Retinal pigment epithelial cell (primary cell): ENCODE results near the gene DPYSL4.

Experiments
- DNase-seq: peaks from one replicate; pipeline ENCODE4 v3.0.0-alpha.2; 2010; ENCODE audit warnings: low read depth
- H3K4me3 ChIP-seq: 2 replicates; pipeline ENCODE4 v1.5.1; 2011; ENCODE audit warnings: mild to moderate bottlenecking, low read length, control low read depth, moderate library complexity
- TF ChIP-seq, protein P1 (sequence below): conservative IDR thresholded peaks from 2 replicates; pipeline ENCODE4 v1.5.1; 2011; ENCODE audit warnings: low read depth, low read length, control low read depth, inconsistent platforms

DPYSL4 gene

GRCh38 chr10:132199854-132200311 lies 13.1 kb downstream of the DPYSL4 start:
- H3K4me3 ChIP-seq, result no peak overlapping the region
- TF ChIP-seq, protein P1, sequence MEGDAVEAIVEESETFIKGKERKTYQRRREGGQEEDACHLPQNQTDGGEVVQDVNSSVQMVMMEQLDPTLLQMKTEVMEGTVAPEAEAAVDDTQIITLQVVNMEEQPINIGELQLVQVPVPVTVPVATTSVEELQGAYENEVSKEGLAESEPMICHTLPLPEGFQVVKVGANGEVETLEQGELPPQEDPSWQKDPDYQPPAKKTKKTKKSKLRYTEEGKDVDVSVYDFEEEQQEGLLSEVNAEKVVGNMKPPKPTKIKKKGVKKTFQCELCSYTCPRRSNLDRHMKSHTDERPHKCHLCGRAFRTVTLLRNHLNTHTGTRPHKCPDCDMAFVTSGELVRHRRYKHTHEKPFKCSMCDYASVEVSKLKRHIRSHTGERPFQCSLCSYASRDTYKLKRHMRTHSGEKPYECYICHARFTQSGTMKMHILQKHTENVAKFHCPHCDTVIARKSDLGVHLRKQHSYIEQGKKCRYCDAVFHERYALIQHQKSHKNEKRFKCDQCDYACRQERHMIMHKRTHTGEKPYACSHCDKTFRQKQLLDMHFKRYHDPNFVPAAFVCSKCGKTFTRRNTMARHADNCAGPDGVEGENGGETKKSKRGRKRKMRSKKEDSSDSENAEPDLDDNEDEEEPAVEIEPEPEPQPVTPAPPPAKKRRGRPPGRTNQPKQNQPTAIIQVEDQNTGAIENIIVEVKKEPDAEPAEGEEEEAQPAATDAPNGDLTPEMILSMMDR, result no peak
- no peak for DNase-seq

GRCh38 chr10:132200344-132201110 lies 13.8 kb downstream of the DPYSL4 start:
- DNase-seq, result no peak
- no peak overlapping the region for H3K4me3 ChIP-seq
- TF ChIP-seq, protein P1, result no peak

- DNase-seq, result no peak
- no peak overlapping the region for H3K4me3 ChIP-seq
- TF ChIP-seq, protein P1, result no peak
Measured at GRCh38 chr10:132201111-132201969, 14.6 kb downstream of the DPYSL4 start.

DNA sequence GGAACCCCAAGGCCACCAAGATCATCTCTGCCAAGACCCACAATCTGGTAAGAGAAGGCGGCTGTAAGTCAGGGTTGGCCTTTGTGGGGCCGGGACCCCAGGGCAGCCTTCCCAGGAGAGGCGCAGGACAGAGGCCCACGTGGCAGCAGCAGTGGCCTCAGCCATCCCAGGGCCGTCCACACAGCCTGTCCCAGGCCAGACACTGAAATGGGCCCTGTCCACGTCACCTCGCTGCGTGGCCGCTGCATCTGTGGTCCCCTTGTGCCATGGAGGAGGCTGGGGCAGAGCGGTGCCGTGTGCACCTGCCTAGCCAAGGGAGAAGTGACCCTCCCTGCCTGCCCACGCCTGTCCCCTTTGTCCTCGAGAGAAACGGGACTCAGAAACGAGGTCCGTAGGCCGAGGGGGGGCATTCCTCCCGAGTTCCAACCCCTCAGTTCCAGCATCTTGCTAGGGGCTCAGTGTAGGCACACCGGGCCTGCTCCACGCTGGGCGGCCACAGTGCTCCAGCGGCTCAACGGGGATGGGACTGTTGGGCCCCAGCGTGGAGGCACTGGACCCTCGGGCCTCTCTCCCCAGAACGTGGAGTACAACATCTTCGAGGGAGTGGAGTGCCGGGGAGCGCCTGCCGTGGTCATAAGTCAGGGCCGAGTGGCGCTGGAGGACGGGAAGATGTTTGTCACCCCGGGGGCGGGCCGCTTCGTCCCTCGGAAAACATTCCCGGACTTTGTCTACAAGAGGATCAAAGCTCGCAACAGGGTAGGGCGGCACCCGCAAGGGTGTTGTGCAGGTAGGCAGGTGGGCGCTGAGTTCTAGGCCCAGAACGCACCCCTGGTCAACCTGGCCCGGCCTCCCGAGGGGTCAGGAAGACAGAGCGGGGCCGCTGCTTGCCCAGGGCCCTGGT lies 15.6 kb downstream of the DPYSL4 start:
- no peak for DNase-seq
- TF ChIP-seq, protein P1, result no peak
- no peak overlapping the region for H3K4me3 ChIP-seq

DNA sequence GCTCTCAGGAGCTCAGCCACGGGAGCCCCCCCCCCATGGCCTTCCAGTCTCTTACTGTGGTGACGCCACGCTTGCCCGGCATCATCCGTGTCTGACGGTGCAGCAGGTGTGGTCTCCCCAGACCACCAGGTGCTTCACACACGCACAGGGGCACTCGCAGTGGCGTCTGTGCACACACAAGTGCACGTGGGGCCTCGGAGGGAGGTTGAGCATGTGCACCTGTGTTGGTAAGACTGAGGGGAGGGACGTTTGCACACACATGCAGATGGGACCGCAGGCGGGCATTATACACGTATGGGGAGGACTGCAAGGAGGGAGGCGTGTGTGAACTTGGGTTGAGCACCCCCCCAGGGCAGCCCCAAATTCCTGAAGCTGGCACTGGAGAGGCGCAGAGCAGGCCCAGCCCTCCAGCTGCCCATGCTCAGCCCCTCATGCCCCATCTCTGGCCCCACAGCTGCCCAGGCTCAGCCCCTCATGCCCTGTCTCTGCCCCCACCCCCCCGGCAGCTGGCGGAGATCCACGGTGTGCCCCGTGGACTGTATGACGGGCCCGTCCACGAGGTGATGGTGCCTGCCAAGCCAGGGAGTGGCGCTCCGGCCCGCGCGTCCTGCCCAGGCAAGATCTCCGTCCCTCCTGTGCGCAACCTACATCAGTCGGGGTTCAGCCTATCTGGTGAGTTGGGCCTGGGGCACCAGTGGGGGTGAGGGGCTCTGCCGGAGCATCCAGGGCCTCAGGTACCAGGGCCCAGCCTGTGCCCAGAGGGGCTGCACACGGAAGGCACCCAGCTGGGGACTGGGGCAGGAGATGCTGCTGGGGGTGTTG lies 16.7 kb downstream of the DPYSL4 start:
- H3K4me3 ChIP-seq, result no peak overlapping the region
- TF ChIP-seq, protein P1, result no peak
- no peak for DNase-seq
